WTC11 (cell line): Measurements from ENCODE around the gene CD19. TPM values are rescaled to one million over a fixed set of nuclear protein-coding genes. Genes with fewer than 3 reads are reported as not detected.
A peak's percentile ranks its signal among the peaks of the same experiment; 100 is the strongest.
"Not testable (repeated sequence)": the region's sequence is repeated elsewhere in the genome, so short reads cannot be mapped to it uniquely, and the experiment has no call there.

Experiments used
- ATAC-seq: fragments of 200-7000 bp; cut with Tn5 transposase; 2 replicates; pipeline ENCODE4 v1.10.0; 2021; ENCODE audit warnings: mild to moderate bottlenecking, moderate library complexity
- CTCF ChIA-PET: fragments of 300-600 bp; sonication (Branson Sonifier 250); formaldehyde crosslinking; loops from one replicate; lab custom pipeline; 2021; ENCODE audit warnings: antibody characterized with exemption; lab: Charles Lee
- POLR2A ChIA-PET: fragments of 350-600 bp; sonication (Branson Sonifier 250); formaldehyde crosslinking; loops from one replicate; lab custom pipeline; 2021; ENCODE audit warnings: antibody characterized with exemption; lab: Charles Lee
- DNase-seq: peaks from one replicate; pipeline ENCODE4 v3.0.0; 2021; ENCODE audit warnings: low spot score
- H3K27ac Mint-ChIP-seq: 2 replicates; pipeline ENCODE4 v1.8.0; 2021; ENCODE audit warnings: mixed read lengths
- H3K27me3 Mint-ChIP-seq: 2 replicates; pipeline ENCODE4 v1.8.0; 2021; ENCODE audit warnings: low read depth, mild to moderate bottlenecking, moderate library complexity, mixed read lengths
- H3K36me3 Mint-ChIP-seq: 2 replicates; pipeline ENCODE4 v1.8.0; 2021; ENCODE audit warnings: mixed read lengths
- H3K4me1 Mint-ChIP-seq: 2 replicates; pipeline ENCODE4 v1.8.0; 2022; ENCODE audit warnings: mixed read lengths
- H3K4me3 Mint-ChIP-seq: 2 replicates; pipeline ENCODE4 v1.8.0; 2021; ENCODE audit warnings: mild to moderate bottlenecking, moderate library complexity, mixed read lengths
- H3K9me3 Mint-ChIP-seq: 2 replicates; pipeline ENCODE4 v1.8.0; 2021; ENCODE audit warnings: mixed read lengths
- AFF4 ChIP-seq: sonication (generic); formaldehyde crosslinking; IDR thresholded peaks from 2 replicates; pipeline ENCODE4 v1.8.1; 2023; ENCODE audit warnings: mild to moderate bottlenecking, missing genetic modification reagents, borderline replicate concordance
- IRF2 ChIP-seq: sonication (generic); formaldehyde crosslinking; IDR thresholded peaks from 2 replicates; pipeline ENCODE4 v1.8.0; 2022; ENCODE audit warnings: low read depth, missing genetic modification reagents, borderline replicate concordance
- JAZF1 ChIP-seq: fragments of 250-450 bp; sonication (Bioruptor Pico); IDR thresholded peaks from 2 replicates; pipeline ENCODE4 v1.9.0; 2021; ENCODE audit warnings: moderate library complexity, mild to moderate bottlenecking, inconsistent platforms
- KAT7 ChIP-seq: sonication (generic); formaldehyde crosslinking; IDR thresholded peaks from 2 replicates; pipeline ENCODE4 v1.8.1; 2023; ENCODE audit warnings: missing genetic modification reagents, mild to moderate bottlenecking, borderline replicate concordance
- MLX ChIP-seq: sonication (generic); formaldehyde crosslinking; IDR thresholded peaks from 2 replicates; pipeline ENCODE4 v1.8.1; 2023; ENCODE audit warnings: mild to moderate bottlenecking, missing genetic modification reagents, moderate library complexity
- NR3C1 ChIP-seq: sonication (generic); formaldehyde crosslinking; conservative IDR thresholded peaks from 2 replicates; pipeline ENCODE4 v1.8.1; 2023; ENCODE audit warnings: low read depth, mild to moderate bottlenecking, missing genetic modification reagents
- PREB ChIP-seq: sonication (generic); formaldehyde crosslinking; IDR thresholded peaks from 2 replicates; pipeline ENCODE4 v1.8.1; 2022; ENCODE audit warnings: mild to moderate bottlenecking, missing genetic modification reagents, moderate library complexity, borderline replicate concordance
- PRRX2 ChIP-seq: fragments of 250-450 bp; sonication (Bioruptor Pico); IDR thresholded peaks from 2 replicates; pipeline ENCODE4 v1.8.0; 2021; ENCODE audit warnings: mild to moderate bottlenecking
- TEAD4 ChIP-seq: sonication (generic); formaldehyde crosslinking; IDR thresholded peaks from 2 replicates; pipeline ENCODE4 v1.8.0; 2022; ENCODE audit warnings: mild to moderate bottlenecking, missing genetic modification reagents
- ZBTB21 ChIP-seq: sonication (generic); formaldehyde crosslinking; IDR thresholded peaks from 2 replicates; pipeline ENCODE4 v1.8.1; 2023; ENCODE audit warnings: mild to moderate bottlenecking, missing genetic modification reagents, borderline replicate concordance
- ZNF263 ChIP-seq: sonication (generic); formaldehyde crosslinking; IDR thresholded peaks from 2 replicates; pipeline ENCODE4 v1.8.1; 2022; ENCODE audit warnings: low read depth, mild to moderate bottlenecking, moderate library complexity, missing genetic modification reagents
- ZNF396 ChIP-seq: fragments of 250-450 bp; sonication (Bioruptor Pico); IDR thresholded peaks from 2 replicates; pipeline ENCODE4 v1.8.0; 2021; ENCODE audit warnings: mild to moderate bottlenecking, moderate library complexity, borderline replicate concordance
- ZNF423 ChIP-seq: fragments of 250-450 bp; sonication (Bioruptor Pico); IDR thresholded peaks from 2 replicates; pipeline ENCODE4 v2.1.2; 2022; ENCODE audit warnings: mild to moderate bottlenecking, moderate library complexity
- total RNA-seq: library from RNA; stranded (reverse); gene quantifications from 3 replicates; pipeline ENCODE4 v1.2.3, GENCODE V29; 2021
- TF ChIP-seq, protein P1 (sequence below): fragments of 200-600 bp; IDR thresholded peaks from 2 replicates; pipeline ENCODE4 v1.8.0; 2022; ENCODE audit warnings: antibody characterized with exemption
- TF ChIP-seq, protein P2 (sequence below): sonication (generic); formaldehyde crosslinking; IDR thresholded peaks from 2 replicates; pipeline ENCODE4 v1.8.1; 2022; ENCODE audit warnings: mild to moderate bottlenecking, moderate library complexity, missing genetic modification reagents

Gene CD19
- total RNA-seq, 1 experiment from 2014 or later = 0.90 TPM

GRCh38 chr16:28977703-28978662 lies 46.2 kb downstream of the CD19 start:
- ChIA-PET POLR2A (interaction anchor here (1.4 kb wide), 1 partner anchor 26 kb away, joined by 3 read pairs; no protein-coding TSS in a partner anchor), CTCF (interaction anchor here (0.8 to 1.9 kb wide), 16 partner anchors 9 to 132 kb away, joined by 3 to 9 read pairs (median 6); partner anchors contain the start of genes NFATC2IP and TUFM)
- H3K27ac Mint-ChIP-seq = no peak overlapping the region
- peak; percentile 54 for ATAC-seq
- no peaks in the 10 kb centered on the region for H3K27me3 Mint-ChIP-seq
- TF ChIP-seq TEAD4 (CRISPR knock-in tag) = no peak
- TF ChIP-seq, protein P1, sequence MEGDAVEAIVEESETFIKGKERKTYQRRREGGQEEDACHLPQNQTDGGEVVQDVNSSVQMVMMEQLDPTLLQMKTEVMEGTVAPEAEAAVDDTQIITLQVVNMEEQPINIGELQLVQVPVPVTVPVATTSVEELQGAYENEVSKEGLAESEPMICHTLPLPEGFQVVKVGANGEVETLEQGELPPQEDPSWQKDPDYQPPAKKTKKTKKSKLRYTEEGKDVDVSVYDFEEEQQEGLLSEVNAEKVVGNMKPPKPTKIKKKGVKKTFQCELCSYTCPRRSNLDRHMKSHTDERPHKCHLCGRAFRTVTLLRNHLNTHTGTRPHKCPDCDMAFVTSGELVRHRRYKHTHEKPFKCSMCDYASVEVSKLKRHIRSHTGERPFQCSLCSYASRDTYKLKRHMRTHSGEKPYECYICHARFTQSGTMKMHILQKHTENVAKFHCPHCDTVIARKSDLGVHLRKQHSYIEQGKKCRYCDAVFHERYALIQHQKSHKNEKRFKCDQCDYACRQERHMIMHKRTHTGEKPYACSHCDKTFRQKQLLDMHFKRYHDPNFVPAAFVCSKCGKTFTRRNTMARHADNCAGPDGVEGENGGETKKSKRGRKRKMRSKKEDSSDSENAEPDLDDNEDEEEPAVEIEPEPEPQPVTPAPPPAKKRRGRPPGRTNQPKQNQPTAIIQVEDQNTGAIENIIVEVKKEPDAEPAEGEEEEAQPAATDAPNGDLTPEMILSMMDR = peak; percentile 44; the same call in 1 of the 2 replicates
- TF ChIP-seq, all 79 proteins: peak for 1
- DNase-seq = peak; percentile 55
- H3K4me1 Mint-ChIP-seq = peaks cover 7% of the 10 kb centered on the region
- peaks cover 4% of the 10 kb centered on the region; the same call in 1 of the 2 replicates for H3K9me3 Mint-ChIP-seq
- peak overlapping the region; percentile 1; the same call in 1 of the 2 replicates for H3K4me3 Mint-ChIP-seq
- peaks cover 15% of the 10 kb centered on the region for H3K36me3 Mint-ChIP-seq

GRCh38 chr16:28980330-28980729 lies 48.6 kb downstream of the CD19 start:
- CTCF ChIA-PET = interaction anchor here (0.6 to 1.9 kb wide), 5 partner anchors 12 to 44 kb away, joined by 3 to 5 read pairs (median 3); partner anchors contain the start of gene NFATC2IP
- TF ChIP-seq, protein P1 = 0 out of 2 replicates have a peak, but pooled peaks have one; percentile 13
- POLR2A ChIA-PET, H3K27ac Mint-ChIP-seq, H3K4me3 Mint-ChIP-seq, H3K4me1 Mint-ChIP-seq, H3K27me3 Mint-ChIP-seq, H3K9me3 Mint-ChIP-seq: not testable (repeated sequence)
- DNase-seq (peak; percentile 39), ATAC-seq (peak; percentile 22)
- H3K36me3 Mint-ChIP-seq = peaks cover 24% of the 10 kb centered on the region

DNA sequence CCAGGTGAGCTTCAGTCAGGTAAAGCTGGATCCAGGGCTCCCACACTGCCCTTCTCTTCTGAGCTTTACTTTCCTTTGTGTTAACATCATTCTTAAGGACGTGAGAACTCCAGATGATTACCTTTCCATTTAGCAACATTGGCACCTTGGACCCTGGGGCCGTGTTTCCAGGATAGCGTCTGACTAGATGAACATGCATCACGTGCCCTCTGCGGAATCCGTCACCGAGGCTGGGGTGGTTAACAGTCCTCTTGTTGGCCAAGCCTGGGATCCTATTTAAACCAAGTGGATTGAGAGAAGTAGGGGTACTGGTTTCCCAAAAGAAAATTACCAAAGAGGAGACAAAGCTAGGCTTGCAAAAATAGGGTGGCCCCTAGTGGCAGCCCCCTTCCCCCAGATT lies 49.2 kb downstream of the CD19 start:
- no peak for ATAC-seq
- Mint-ChIP-seq H3K4me1 (no peaks in the 10 kb centered on the region), H3K36me3 (peaks cover 24% of the 10 kb centered on the region), H3K4me3 (no peak overlapping the region), H3K9me3 (peaks cover 4% of the 10 kb centered on the region; the same call in 1 of the 2 replicates), H3K27me3 (no peaks in the 10 kb centered on the region), H3K27ac (no peak overlapping the region)
- POLR2A ChIA-PET = no interaction called here
- CTCF ChIA-PET = interaction anchor here (0.6 to 1.5 kb wide), 9 partner anchors 13 to 1849 kb away, joined by 3 to 5 read pairs (median 3); partner anchors contain the start of gene NFATC2IP
- DNase-seq = no peak
- TF ChIP-seq JAZF1 (CRISPR knock-in tag) (no peak), NR3C1 (no peak), IRF2 (CRISPR knock-in tag) (no peak), ZBTB21 (CRISPR knock-in tag) (no peak), ZNF423 (CRISPR knock-in tag) (no peak), PRRX2 (CRISPR knock-in tag) (no peak), MLX (no peak), ZNF263 (CRISPR knock-in tag) (no peak), KAT7 (CRISPR knock-in tag) (no peak), ZNF396 (CRISPR knock-in tag) (no peak), AFF4 (CRISPR knock-in tag) (no peak), PREB (no peak)
- TF ChIP-seq, protein P2, sequence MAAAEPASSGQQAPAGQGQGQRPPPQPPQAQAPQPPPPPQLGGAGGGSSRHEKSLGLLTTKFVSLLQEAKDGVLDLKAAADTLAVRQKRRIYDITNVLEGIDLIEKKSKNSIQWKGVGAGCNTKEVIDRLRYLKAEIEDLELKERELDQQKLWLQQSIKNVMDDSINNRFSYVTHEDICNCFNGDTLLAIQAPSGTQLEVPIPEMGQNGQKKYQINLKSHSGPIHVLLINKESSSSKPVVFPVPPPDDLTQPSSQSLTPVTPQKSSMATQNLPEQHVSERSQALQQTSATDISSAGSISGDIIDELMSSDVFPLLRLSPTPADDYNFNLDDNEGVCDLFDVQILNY (CRISPR knock-in tag) = no peak
